B cell (primary cell): ENCODE data around the gene TMEM164. TPM values are rescaled to one million over a fixed set of nuclear protein-coding genes. Genes with fewer than 3 reads are reported as not detected.

Source experiments
- ATAC-seq: fragments of 200-7000 bp; cut with Tn5 transposase; one replicate; pipeline ENCODE4 v1.10.0; 2021; ENCODE audit warnings: low read depth, mild to moderate bottlenecking, moderate number of reproducible peaks, moderate library complexity
- CTCF ChIA-PET: fragments of 350-600 bp; sonication (Branson Sonifier 250); formaldehyde crosslinking; loops from one replicate; lab custom pipeline; 2021; ENCODE audit warnings: antibody characterized with exemption, inconsistent platforms; lab: Charles Lee
- POLR2A ChIA-PET: fragments of 350-600 bp; sonication (Branson Sonifier 250); formaldehyde crosslinking; loops from one replicate; lab custom pipeline; 2021; ENCODE audit warnings: antibody characterized with exemption; lab: Charles Lee
- DNase-seq: peaks from one replicate; pipeline ENCODE4 v3.0.0; 2013
- H2AFZ ChIP-seq: 2 replicates; pipeline ENCODE4 v1.6.1; 2012; ENCODE audit warnings: mild to moderate bottlenecking, low read depth, low read length; ENCODE audit not compliant: insufficient read depth, poor library complexity, severe bottlenecking
- H3K27ac ChIP-seq, 2 donors: 1 replicate in 1 of 2; 2 replicates in 1 of 2; pipeline ENCODE4 v1.5.1; 2012 to 2013; ENCODE audit warnings: low read length in 2 of 2, mild to moderate bottlenecking in 2 of 2, moderate library complexity in 1 of 2
- H3K27me3 ChIP-seq, 4 experiments: fragments of 200-600 bp in 1 of 4; sonication (generic) in 1 of 4; replicated peaks in 1 of 4; 1 replicate in 2 of 4; 2 replicates in 2 of 4; pipeline versions ENCODE4 v1.6.1 to v1.7.0; 2013 to 2016; ENCODE audit warnings: low read length in 3 of 4, mild to moderate bottlenecking in 2 of 4, mixed read lengths in 1 of 4, moderate library complexity in 1 of 4; ENCODE audit not compliant: insufficient read depth in 4 of 4, control insufficient read depth in 3 of 4; ENCODE audit errors: control extremely low read depth in 1 of 4
- H3K36me3 ChIP-seq, 2 experiments: replicated peaks in 1 of 2; 1 replicate in 1 of 2; 2 replicates in 1 of 2; pipeline versions ENCODE4 v1.6.1 to v1.7.1; 2013; ENCODE audit warnings: low read length in 1 of 2; ENCODE audit not compliant: insufficient read depth in 2 of 2, control insufficient read depth in 1 of 2; ENCODE audit errors: control extremely low read depth in 1 of 2, extremely low read depth in 1 of 2
- H3K4me1 ChIP-seq, 2 donors: fragments of 200-600 bp in 1 of 2; sonication (generic) in 1 of 2; 1 replicate in 1 of 2; 2 replicates in 1 of 2; pipeline versions ENCODE4 v1.5.1 to v1.6.1; 2013 to 2017; ENCODE audit warnings: low read length in 2 of 2; ENCODE audit not compliant: control insufficient read depth in 2 of 2, insufficient read depth in 2 of 2
- H3K4me2 ChIP-seq: replicated peaks from 2 replicates; pipeline ENCODE3; 2012; ENCODE audit warnings: mild to moderate bottlenecking, low read depth, low read length; ENCODE audit not compliant: poor library complexity, severe bottlenecking
- H3K4me3 ChIP-seq, 5 experiments: fragments of 200-600 bp in 1 of 5; sonication (generic) in 1 of 5; 1 replicate in 3 of 5; 2 replicates in 2 of 5; pipeline versions ENCODE4 v1.5.1 to v1.7.0; 2011 to 2016; ENCODE audit warnings: low read length in 4 of 5, mild to moderate bottlenecking in 4 of 5, low read depth in 2 of 5, control low read depth in 1 of 5, moderate library complexity in 1 of 5; ENCODE audit not compliant: insufficient read depth in 1 of 5; ENCODE audit errors: control extremely low read depth in 1 of 5, extremely low read depth in 1 of 5
- H3K79me2 ChIP-seq: fragments of 200-600 bp; sonication (generic); one replicate; pipeline ENCODE4 v1.6.0; 2016; ENCODE audit warnings: low read length; ENCODE audit not compliant: control insufficient read depth, insufficient read depth
- H3K9ac ChIP-seq: fragments of 200-600 bp; sonication (generic); 2 replicates; pipeline ENCODE4 v1.6.1; 2017; ENCODE audit warnings: mild to moderate bottlenecking, low read length, moderate library complexity
- H3K9me3 ChIP-seq, 3 donors: one replicate each; pipeline versions ENCODE4 v1.6.1 to v1.7.1; 2013; ENCODE audit warnings: low read length in 2 of 3; ENCODE audit not compliant: control insufficient read depth in 2 of 3, insufficient read depth in 1 of 3; ENCODE audit errors: control extremely low read depth in 1 of 3
- H4K20me1 ChIP-seq: 2 replicates; pipeline ENCODE4 v1.6.0; 2012; ENCODE audit warnings: mild to moderate bottlenecking, low read length; ENCODE audit not compliant: insufficient read depth, control insufficient read depth, poor library complexity, severe bottlenecking
- H3K27ac Mint-ChIP-seq: one replicate; pipeline ENCODE4 v1.8.0; 2021; ENCODE audit warnings: mixed read lengths
- H3K27me3 Mint-ChIP-seq: one replicate; pipeline ENCODE4 v1.8.0; 2021; ENCODE audit warnings: mixed read lengths
- H3K4me1 Mint-ChIP-seq: one replicate; pipeline ENCODE4 v1.8.0; 2021; ENCODE audit warnings: mixed read lengths
- H3K4me3 Mint-ChIP-seq: one replicate; pipeline ENCODE4 v1.8.0; 2021; ENCODE audit warnings: mixed read lengths
- H3K9me3 Mint-ChIP-seq: one replicate; pipeline ENCODE4 v1.8.0; 2022; ENCODE audit warnings: mixed read lengths; ENCODE audit not compliant: insufficient read depth
- EZH2 ChIP-seq: IDR thresholded peaks from 2 replicates; pipeline ENCODE4 v1.6.1; 2012; ENCODE audit warnings: borderline replicate concordance, low read depth, mild to moderate bottlenecking, moderate library complexity, low read length; ENCODE audit not compliant: insufficient read depth, poor library complexity, severe bottlenecking
- WGBS: methylation state at CpG from one replicate; pipeline ENCODE4 v1.1.5; 2013; ENCODE audit warnings: missing lambda C conversion rate; ENCODE audit not compliant: insufficient coverage; 5-methylcytosine and 5-hydroxymethylcytosine counted together
- intact Hi-C: fragments of 100-400 bp; cut with micrococcal nuclease; formaldehyde crosslinking; loops from one replicate; pipeline ENCODE4 v1.10.0; 2022
- polyA plus RNA-seq: library from polyadenylated mRNA; depleted of rRNA; stranded (reverse); fragments of >200 nt; gene quantifications from 2 replicates; pipeline ENCODE4 v1.2.3, GENCODE V29; 2012
- total RNA-seq, 2 donors: library from RNA; stranded (reverse); fragments of 120-200 nt in 1 of 2; gene quantifications; 1 replicate in 1 of 2; 2 replicates in 1 of 2; pipeline versions ENCODE4 v1.2.3 to v1.2.4, GENCODE V29; 2013 to 2022
- TF ChIP-seq, protein P1 (sequence below): fragments of 200-600 bp; IDR thresholded peaks from one replicate; pipeline ENCODE4 v1.8.0; 2022; ENCODE audit warnings: antibody characterized with exemption, mild to moderate bottlenecking

The TMEM164 gene
- total and polyA plus RNA-seq, 2 donors (not counting 1 experiment from before 2014, with no cell fraction given): 9.4 to 26.6 TPM

DNA sequence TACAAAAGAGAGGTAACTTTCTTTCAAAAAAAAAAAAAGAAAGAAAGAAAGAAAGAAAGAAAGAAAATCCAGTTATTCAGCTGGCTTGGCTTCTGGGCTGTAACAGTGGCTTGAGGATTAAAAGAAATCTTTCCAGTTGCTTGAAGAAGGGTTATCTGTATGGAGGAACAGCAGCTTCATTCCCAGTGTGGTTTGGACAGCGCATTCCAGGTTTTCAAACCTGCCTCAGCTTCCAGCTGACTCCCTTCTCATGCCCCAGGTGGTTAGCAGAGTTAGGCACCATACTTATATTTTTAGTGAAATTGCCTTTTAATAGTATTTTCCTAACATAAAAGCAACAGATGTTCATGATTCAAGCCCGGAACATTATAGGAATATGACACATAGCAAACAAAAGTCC, 48.6 kb downstream of the TMEM164 start:
- WGBS: no CpG with 5 or more reads among the region's 2 CpGs
- Histone ChIP-seq H3K36me3 (peaks cover 0 to 2% of the 10 kb centered on the region in 2 experiments), H3K27me3 (no peaks in the 10 kb centered on the region), H3K9me3 (peaks cover 0 to 2% (median 0%) of the 10 kb centered on the region in 3 donors), H2AFZ (no peak overlapping the region), H3K9ac (no peak overlapping the region), H4K20me1 (no peaks in the 10 kb centered on the region), H3K4me1 (no peaks in the 10 kb centered on the region), H3K79me2 (no peaks in the 10 kb centered on the region), H3K27ac (no peak overlapping the region), H3K4me3 (no peak overlapping the region), H3K4me2 (no peak overlapping the region)
- POLR2A ChIA-PET: no interaction called here
- Mint-ChIP-seq H3K4me3 (no peak overlapping the region), H3K4me1 (peaks cover 8% of the 10 kb centered on the region), H3K27ac (no peak overlapping the region), H3K9me3 (no peaks in the 10 kb centered on the region), H3K27me3 (no peaks in the 10 kb centered on the region)
- ATAC-seq (no peak), DNase-seq (no peak)
- TF ChIP-seq, protein P1, sequence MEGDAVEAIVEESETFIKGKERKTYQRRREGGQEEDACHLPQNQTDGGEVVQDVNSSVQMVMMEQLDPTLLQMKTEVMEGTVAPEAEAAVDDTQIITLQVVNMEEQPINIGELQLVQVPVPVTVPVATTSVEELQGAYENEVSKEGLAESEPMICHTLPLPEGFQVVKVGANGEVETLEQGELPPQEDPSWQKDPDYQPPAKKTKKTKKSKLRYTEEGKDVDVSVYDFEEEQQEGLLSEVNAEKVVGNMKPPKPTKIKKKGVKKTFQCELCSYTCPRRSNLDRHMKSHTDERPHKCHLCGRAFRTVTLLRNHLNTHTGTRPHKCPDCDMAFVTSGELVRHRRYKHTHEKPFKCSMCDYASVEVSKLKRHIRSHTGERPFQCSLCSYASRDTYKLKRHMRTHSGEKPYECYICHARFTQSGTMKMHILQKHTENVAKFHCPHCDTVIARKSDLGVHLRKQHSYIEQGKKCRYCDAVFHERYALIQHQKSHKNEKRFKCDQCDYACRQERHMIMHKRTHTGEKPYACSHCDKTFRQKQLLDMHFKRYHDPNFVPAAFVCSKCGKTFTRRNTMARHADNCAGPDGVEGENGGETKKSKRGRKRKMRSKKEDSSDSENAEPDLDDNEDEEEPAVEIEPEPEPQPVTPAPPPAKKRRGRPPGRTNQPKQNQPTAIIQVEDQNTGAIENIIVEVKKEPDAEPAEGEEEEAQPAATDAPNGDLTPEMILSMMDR: no peak
- no peak for TF ChIP-seq EZH2
- intact Hi-C loops: no loop called here
- CTCF ChIA-PET: no interaction called here

DNA sequence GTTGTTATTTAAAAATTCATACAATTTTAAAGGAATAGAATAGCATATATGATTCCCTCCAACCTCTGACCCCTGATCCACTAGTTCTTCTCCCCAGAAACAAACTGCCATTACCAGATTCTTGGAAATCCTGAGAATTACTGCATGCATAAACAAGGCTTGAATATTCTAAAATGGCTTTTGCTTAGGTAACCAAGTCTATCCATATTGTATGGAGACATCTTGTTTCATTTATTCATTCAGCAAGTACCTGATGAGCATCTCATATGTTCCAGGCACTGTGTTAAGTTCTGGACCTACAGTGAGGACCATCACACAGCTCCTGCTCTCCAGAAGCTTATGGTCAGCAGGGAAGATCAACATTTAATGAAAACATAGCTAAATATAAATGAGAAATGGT, 49.4 kb downstream of the TMEM164 start:
- no peak for TF ChIP-seq EZH2
- TF ChIP-seq, protein P1: no peak
- Histone ChIP-seq H3K9me3 (peaks cover 0 to 2% (median 0%) of the 10 kb centered on the region in 3 donors), H3K4me2 (no peak overlapping the region), H3K27ac (no peak overlapping the region), H3K4me3 (no peak overlapping the region), H3K36me3 (peaks cover 0 to 2% of the 10 kb centered on the region in 2 experiments), H3K27me3 (no peaks in the 10 kb centered on the region), H3K4me1 (no peaks in the 10 kb centered on the region), H3K9ac (no peak overlapping the region), H3K79me2 (no peaks in the 10 kb centered on the region), H2AFZ (no peak overlapping the region), H4K20me1 (no peaks in the 10 kb centered on the region)
- H3K27me3 Mint-ChIP-seq: no peaks in the 10 kb centered on the region
- no peaks in the 10 kb centered on the region for H3K9me3 Mint-ChIP-seq
- ChIA-PET POLR2A (no interaction called here), CTCF (no interaction called here)
- ATAC-seq (no peak), DNase-seq (no peak)
- intact Hi-C loops: no loop called here
- no peak overlapping the region for H3K4me3 Mint-ChIP-seq
- H3K27ac Mint-ChIP-seq: no peak overlapping the region
- peaks cover 12% of the 10 kb centered on the region for H3K4me1 Mint-ChIP-seq
